ENCODE results near the gene COA3.
A peak's percentile ranks its signal among the peaks of the same experiment; 100 is the strongest.

GRCh38 chr17:42798383-42799380 is at the start of gene COA3, which contains the start of gene CNTD1:
- TF ChIP-seq HEYL (CRISPR knock-in tag; IDR thresholded peaks at IDR 0.05) (no peak), CTCF (IDR thresholded peaks at IDR 0.05) (no peak), NR3C1 (IDR thresholded peaks at IDR 0.05) (no peak), CEBPB (IDR thresholded peaks at IDR 0.05) (no peak), ESRRA (IDR thresholded peaks at IDR 0.05; ENCODE audit: borderline replicate concordance, low read length) (no peak), HMGXB4 (CRISPR knock-in tag; IDR thresholded peaks at IDR 0.05; ENCODE audit: borderline replicate concordance) (no peak), GATA3 (IDR thresholded peaks at IDR 0.05; ENCODE audit: borderline replicate concordance) (no peak), KDM5A (IDR thresholded peaks at IDR 0.05) (peak; percentile 90), BHLHE40 (IDR thresholded peaks at IDR 0.05; ENCODE audit: low read depth, low read length) (no peak), POLR2A (IDR thresholded peaks at IDR 0.05; ENCODE audit: low read length) (peak; percentile 81)
